Mesenchymal stem cell (in vitro differentiated cells and primary cell): ENCODE results near the gene ATP6V0C.
A peak's percentile ranks its signal among the peaks of the same experiment; 100 is the strongest.

Experiments
- DNase-seq: peaks from one replicate; pipeline ENCODE4 v3.0.0-alpha.2; 2013
- H2AFZ ChIP-seq: one replicate; pipeline ENCODE4 v1.6.1; 2013; ENCODE audit warnings: low read depth, mild to moderate bottlenecking, control low read depth, inconsistent platforms, low read length, moderate library complexity
- H2AK5ac ChIP-seq: 2 replicates; pipeline ENCODE4 v1.6.1; 2013; ENCODE audit warnings: low read length, moderate library complexity, mild to moderate bottlenecking, inconsistent platforms; ENCODE audit not compliant: severe bottlenecking
- H2BK120ac ChIP-seq: one replicate; pipeline ENCODE4 v1.6.1; 2013; ENCODE audit warnings: low read depth, mild to moderate bottlenecking, inconsistent platforms, low read length, moderate library complexity
- H2BK12ac ChIP-seq, 2 experiments: one replicate each; pipeline ENCODE4 v1.6.1; 2013; ENCODE audit warnings: inconsistent platforms in 2 of 2, low read length in 2 of 2, mild to moderate bottlenecking in 2 of 2, moderate library complexity in 2 of 2, control low read depth in 1 of 2
- H2BK15ac ChIP-seq: one replicate; pipeline ENCODE4 v1.6.1; 2013; ENCODE audit warnings: mild to moderate bottlenecking, low read depth, inconsistent platforms; ENCODE audit not compliant: poor library complexity, severe bottlenecking
- H2BK5ac ChIP-seq: 2 replicates; pipeline ENCODE4 v1.6.1; 2013; ENCODE audit warnings: low read depth, mild to moderate bottlenecking, low read length, control low read depth, inconsistent platforms; ENCODE audit not compliant: poor library complexity, severe bottlenecking
- H3K14ac ChIP-seq, 2 experiments: one replicate each; pipeline ENCODE4 v1.6.1; 2013; ENCODE audit warnings: inconsistent platforms in 2 of 2, low read length in 2 of 2, control low read depth in 1 of 2, mild to moderate bottlenecking in 1 of 2, moderate library complexity in 1 of 2
- H3K18ac ChIP-seq, 2 experiments: one replicate each; pipeline ENCODE4 v1.6.1; 2013; ENCODE audit warnings: inconsistent platforms in 2 of 2, low read length in 2 of 2, control low read depth in 1 of 2, low read depth in 1 of 2, mild to moderate bottlenecking in 1 of 2
- H3K23ac ChIP-seq, 2 experiments: one replicate each; pipeline ENCODE4 v1.6.1; 2013; ENCODE audit warnings: inconsistent platforms in 2 of 2, low read length in 2 of 2, mild to moderate bottlenecking in 2 of 2, moderate library complexity in 2 of 2, control low read depth in 1 of 2
- H3K27ac ChIP-seq: 2 replicates; pipeline ENCODE4 v1.5.1; 2013; ENCODE audit warnings: mild to moderate bottlenecking, moderate library complexity, low read length, control low read depth, inconsistent platforms; ENCODE audit not compliant: poor library complexity, severe bottlenecking
- H3K27me3 ChIP-seq, 2 experiments: 2 replicates each; pipeline versions ENCODE4 v1.6.1 to v1.7.0; 2013; ENCODE audit warnings: low read length in 2 of 2, mild to moderate bottlenecking in 2 of 2, moderate library complexity in 2 of 2, control low read depth in 1 of 2, inconsistent platforms in 1 of 2; ENCODE audit not compliant: control insufficient read depth in 1 of 2, insufficient read depth in 1 of 2
- H3K36me3 ChIP-seq, 2 experiments: 2 replicates each; pipeline versions ENCODE4 v1.6.1 to v1.7.0; 2013; ENCODE audit warnings: low read length in 2 of 2, control low read depth in 1 of 2, inconsistent platforms in 1 of 2, low read depth in 1 of 2, mild to moderate bottlenecking in 1 of 2; ENCODE audit not compliant: insufficient read depth in 2 of 2, control insufficient read depth in 1 of 2
- H3K4ac ChIP-seq, 2 experiments: one replicate each; pipeline ENCODE4 v1.6.1; 2013; ENCODE audit warnings: inconsistent platforms in 2 of 2, low read length in 2 of 2, mild to moderate bottlenecking in 2 of 2, moderate library complexity in 2 of 2, control low read depth in 1 of 2, low read depth in 1 of 2
- H3K4me1 ChIP-seq: 2 replicates; pipeline ENCODE4 v1.6.1; 2013; ENCODE audit warnings: low read depth, low read length, control low read depth; ENCODE audit not compliant: control insufficient read depth, insufficient read depth
- H3K4me2 ChIP-seq: 2 replicates; pipeline ENCODE4 v1.6.1; 2013; ENCODE audit warnings: low read length, mild to moderate bottlenecking, inconsistent platforms; ENCODE audit not compliant: poor library complexity, severe bottlenecking
- H3K4me3 ChIP-seq, 2 experiments: 2 replicates each; pipeline versions ENCODE4 v1.5.1 to v1.7.0; 2013; ENCODE audit warnings: low read length in 2 of 2, mild to moderate bottlenecking in 2 of 2, control low read depth in 1 of 2, low read depth in 1 of 2; ENCODE audit not compliant: insufficient read depth in 1 of 2
- H3K79me1 ChIP-seq: replicated peaks from 2 replicates; pipeline ENCODE4 v1.6.1; 2013; ENCODE audit warnings: mild to moderate bottlenecking, control low read depth, low read length, inconsistent platforms; ENCODE audit not compliant: poor library complexity, severe bottlenecking
- H3K9ac ChIP-seq: 2 replicates; pipeline ENCODE4 v1.7.0; 2013; ENCODE audit warnings: mild to moderate bottlenecking, low read length, moderate library complexity
- H3K9me3 ChIP-seq: 2 replicates; pipeline ENCODE4 v1.7.0; 2013; ENCODE audit warnings: mild to moderate bottlenecking, low read length; ENCODE audit not compliant: control insufficient read depth
- H4K8ac ChIP-seq: one replicate; pipeline ENCODE4 v1.6.1; 2013; ENCODE audit warnings: inconsistent platforms, mild to moderate bottlenecking, low read length, moderate library complexity
- H4K91ac ChIP-seq: one replicate; pipeline ENCODE4 v1.6.1; 2013; ENCODE audit warnings: mild to moderate bottlenecking, low read length, inconsistent platforms
- WGBS: methylation state at CpG from one replicate; pipeline ENCODE4 v1.1.7; 2013; ENCODE audit warnings: mixed read lengths; 5-methylcytosine and 5-hydroxymethylcytosine counted together

ATP6V0C gene

DNA sequence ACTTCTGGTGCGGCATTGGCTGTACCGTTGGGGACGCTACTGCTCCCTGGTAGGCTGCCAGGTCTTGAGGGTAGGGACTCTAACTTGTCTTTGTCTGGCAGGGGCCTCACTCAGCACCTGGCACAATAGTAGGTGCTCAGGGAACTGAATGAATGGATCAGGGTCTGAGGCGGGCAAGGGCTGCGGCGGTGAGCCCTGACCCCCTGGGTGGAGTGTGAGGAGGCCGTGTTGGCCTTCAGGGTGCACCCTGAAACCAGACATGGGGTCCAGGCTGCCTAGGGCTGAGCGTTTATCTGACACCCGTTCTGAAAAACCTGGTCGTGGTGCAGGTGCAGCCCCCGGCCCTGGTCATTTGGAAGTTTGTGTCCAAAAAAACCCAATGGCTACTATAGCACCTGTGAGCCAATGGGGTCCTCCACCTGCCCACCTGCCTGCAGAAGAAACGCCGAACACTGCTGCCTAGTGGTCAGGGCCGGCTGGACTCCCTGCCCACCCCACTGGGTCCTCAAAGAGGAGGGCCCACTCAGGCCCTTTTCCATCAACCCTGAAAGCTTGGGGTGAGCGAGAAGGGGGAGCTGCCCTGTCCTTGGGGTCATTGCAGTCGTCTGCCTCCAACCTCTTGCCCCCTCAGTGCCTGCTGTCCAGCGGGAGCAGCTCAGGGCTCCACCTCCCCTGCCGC lies 4.9 kb upstream of the ATP6V0C start:
- Histone ChIP-seq H4K91ac (no peak overlapping the region), H3K4me3 (no peak overlapping the region), H3K9me3 (no peaks in the 10 kb centered on the region), H3K9ac (no peak overlapping the region), H3K18ac (no peak overlapping the region), H2BK120ac (no peak overlapping the region), H2AK5ac (no peak overlapping the region), H2BK5ac (no peak overlapping the region), H3K4ac (no peak overlapping the region), H4K8ac (no peak overlapping the region), H3K14ac (no peak overlapping the region), H2AFZ (no peak overlapping the region), H3K4me1 (peaks cover 33% of the 10 kb centered on the region), H3K4me2 (no peak overlapping the region), H3K23ac (no peak overlapping the region), H3K27me3 (no peaks in the 10 kb centered on the region), H3K27ac (no peak overlapping the region), H2BK12ac (no peak overlapping the region), H3K36me3 (peaks cover 0 to 4% of the 10 kb centered on the region in 2 experiments), H2BK15ac (no peak overlapping the region), H3K79me1 (peaks cover 7% of the 10 kb centered on the region)
- no peak for DNase-seq
- 93% methylated on average over 18 of the region's 18 CpGs for WGBS

DNA sequence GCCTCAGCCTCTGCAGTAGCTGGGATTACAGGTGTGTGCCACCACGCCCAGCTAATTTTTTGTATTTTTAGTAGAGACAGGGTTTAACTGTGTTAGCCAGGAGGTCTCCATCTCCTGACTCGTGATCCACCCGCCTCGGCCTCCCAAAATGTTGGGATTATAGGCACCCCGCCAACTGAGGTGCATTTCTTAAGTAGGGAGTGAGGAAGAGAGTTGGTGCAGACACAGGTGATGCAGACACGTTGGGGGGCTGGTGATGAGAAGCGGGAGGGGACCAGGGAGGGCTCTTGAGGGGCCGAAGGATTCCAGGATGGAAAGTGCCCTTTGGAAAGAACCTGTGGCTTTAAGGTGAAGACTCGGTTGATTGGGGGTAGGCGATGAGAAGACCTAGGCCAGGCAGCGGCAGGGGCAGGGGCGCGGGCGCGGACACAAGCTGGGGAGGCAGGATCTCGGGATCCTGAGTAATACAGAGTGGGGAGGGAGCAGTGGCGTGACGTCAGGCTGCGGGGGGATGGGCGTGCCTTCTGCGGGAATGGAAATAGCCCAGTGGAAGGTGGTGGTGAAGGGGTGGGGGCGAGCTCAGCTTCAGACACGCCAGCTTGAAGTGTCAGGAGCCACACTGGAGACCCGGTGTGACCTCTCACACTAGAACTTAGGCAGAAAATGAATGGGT lies 2.5 kb upstream of the ATP6V0C start:
- Histone ChIP-seq H2BK5ac (peak overlapping the region; percentile 50), H2BK15ac (peak overlapping the region; percentile 73), H3K36me3 (peaks cover under 1 to 10% of the 10 kb centered on the region in 2 experiments), H3K23ac (no peak overlapping the region), H3K4me3 (peak overlapping the region in 1 of 2 experiments; percentile 61), H3K18ac (peak overlapping the region; percentile 46 to 54), H3K27ac (no peak overlapping the region), H3K4me1 (peaks cover 44% of the 10 kb centered on the region), H2AK5ac (peak overlapping the region; percentile 92), H3K4me2 (peak overlapping the region; percentile 32), H3K14ac (peak overlapping the region in 1 of 2 experiments; percentile 32), H3K9ac (peak overlapping the region; percentile 95), H3K79me1 (peaks cover 7% of the 10 kb centered on the region), H2BK12ac (peak overlapping the region in 1 of 2 experiments; percentile 21), H4K8ac (peak overlapping the region; percentile 24), H4K91ac (no peak overlapping the region), H2BK120ac (no peak overlapping the region), H3K9me3 (no peaks in the 10 kb centered on the region), H3K27me3 (no peaks in the 10 kb centered on the region), H3K4ac (peak overlapping the region; percentile 19 to 27), H2AFZ (no peak overlapping the region)
- DNase-seq, result peak; percentile 78
- 51% methylated on average over 24 of the region's 24 CpGs for WGBS

DNA sequence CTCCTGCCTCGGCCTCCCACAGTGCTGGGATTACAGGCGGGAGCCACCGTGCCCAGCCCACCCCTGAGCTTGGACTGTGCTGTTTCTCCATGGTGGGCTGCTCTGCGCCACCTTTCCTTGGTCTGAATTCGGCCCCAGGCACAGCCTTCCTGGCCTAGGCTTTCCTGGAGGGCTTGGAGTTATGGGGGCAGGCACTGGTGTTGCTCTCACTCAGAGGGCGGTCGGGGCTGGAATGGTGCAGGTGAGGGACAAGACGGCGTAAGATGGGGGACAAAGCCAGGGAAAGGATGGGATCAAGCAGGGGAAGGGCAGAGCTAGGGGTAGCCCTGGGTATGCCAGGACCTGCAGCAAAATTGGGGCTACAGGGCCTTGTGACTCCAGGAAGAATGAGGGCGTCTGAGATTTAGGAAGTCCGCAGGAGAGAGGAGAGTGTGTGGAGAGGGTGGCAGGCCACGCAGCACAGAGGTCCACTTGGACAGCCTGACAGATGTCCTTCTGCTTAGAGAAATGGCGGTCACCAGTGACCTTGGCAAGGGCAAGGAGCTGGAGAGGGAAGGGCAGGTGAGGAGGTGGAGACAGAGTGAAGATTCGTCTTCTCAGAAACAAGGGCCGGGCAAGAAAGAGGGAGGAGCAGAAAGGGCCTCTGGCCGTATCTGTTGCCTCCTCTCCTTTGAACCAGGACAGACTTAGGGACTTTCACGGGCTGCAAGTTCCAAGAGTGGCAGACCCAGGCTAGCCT lies 1.6 kb upstream of the ATP6V0C start:
- Histone ChIP-seq H2BK5ac (no peak overlapping the region), H3K14ac (no peak overlapping the region), H3K9ac (peak overlapping the region; percentile 95), H2BK15ac (peak overlapping the region; percentile 6), H3K4me2 (no peak overlapping the region), H3K36me3 (peaks cover 4 to 18% of the 10 kb centered on the region in 2 experiments), H4K8ac (no peak overlapping the region), H2AFZ (no peak overlapping the region), H3K27me3 (no peaks in the 10 kb centered on the region), H2AK5ac (peak overlapping the region; percentile 5), H3K4me3 (peak overlapping the region in 1 of 2 experiments; percentile 61), H3K18ac (peak overlapping the region in 1 of 2 experiments; percentile 23), H3K27ac (no peak overlapping the region), H3K79me1 (peaks cover 5% of the 10 kb centered on the region), H2BK12ac (peak overlapping the region in 1 of 2 experiments; percentile 47), H3K4ac (no peak overlapping the region), H4K91ac (peak overlapping the region; percentile 58), H2BK120ac (no peak overlapping the region), H3K9me3 (no peaks in the 10 kb centered on the region), H3K4me1 (peaks cover 51% of the 10 kb centered on the region), H3K23ac (no peak overlapping the region)
- DNase-seq, result no peak
- WGBS, result 89% methylated on average over 17 of the region's 17 CpGs
